ENCODE results near the gene CCDC80.

- TF ChIP-seq CTCF (IDR thresholded peaks at IDR 0.05) (no peak), POLR2A (IDR thresholded peaks at IDR 0.05) (no peak), POLR2AphosphoS5 (IDR thresholded peaks at IDR 0.05) (peak; percentile 78 to 89 (median 88)), EP300 (IDR thresholded peaks at IDR 0.05; ENCODE audit: low read depth) (no peak)
Observed at GRCh38 chr3:112635674-112636073, 5.3 kb downstream of the CCDC80 start.

Data from transverse colon (tissue), 4 donors.